ENCODE results near the gene INSRR.

GRCh38 chr1:156887317-156887716, 28.4 kb upstream of the INSRR start:
- no peak for TF ChIP-seq CTCF (IDR thresholded peaks at IDR 0.05; ENCODE audit: control extremely low read depth in 1 of 3, insufficient read depth in 1 of 3, low read depth in 1 of 3, low read length in 3 of 3)
- TF ChIP-seq EP300 (IDR thresholded peaks at IDR 0.05; ENCODE audit: borderline replicate concordance in 1 of 2, low read depth in 2 of 2, low read length in 2 of 2) = no peak
- TF ChIP-seq EZH2 (IDR thresholded peaks at IDR 0.05; ENCODE audit: low read depth, low read length, severe bottlenecking) = no peak
- TF ChIP-seq SIN3A (conservative IDR thresholded peaks at IDR 0.05 in 1 of 2, IDR thresholded peaks at IDR 0.05 in 1 of 2; ENCODE audit: low read depth in 1 of 2, low read length in 2 of 2) = no peak
- TF ChIP-seq RFX5 (IDR thresholded peaks at IDR 0.05; ENCODE audit: borderline replicate concordance, low read depth, low read length) = no peak
- no peak for TF ChIP-seq POLR2A (IDR thresholded peaks at IDR 0.05; ENCODE audit: control extremely low read depth in 1 of 2, low read depth in 2 of 2, low read length in 2 of 2)
